GM19193 (cell line): ENCODE data around the gene SKA2.

Experiments
- POLR2A ChIP-seq: IDR thresholded peaks from 4 replicates; pipeline ENCODE4 v1.6.1; 2011; ENCODE audit not compliant: insufficient read depth, insufficient read length; ENCODE audit errors: extremely low read depth

SKA2 gene

DNA sequence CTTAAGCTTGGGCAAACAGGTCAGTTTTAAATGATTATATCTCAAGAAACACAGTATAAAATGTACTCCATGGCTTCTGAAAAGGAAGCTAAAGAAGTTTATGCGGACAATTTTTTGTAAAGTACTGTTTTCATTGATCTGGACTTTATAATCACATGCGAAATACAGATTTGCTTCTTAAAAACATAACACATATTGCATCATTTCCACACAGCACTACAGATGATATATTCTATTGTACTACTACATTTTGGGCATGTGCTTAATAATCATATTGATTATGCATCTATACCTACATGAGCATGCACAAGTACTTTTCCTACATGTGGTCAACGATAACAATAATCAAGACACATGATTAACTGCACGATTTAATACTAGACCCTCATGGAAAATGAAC lies 70.8 kb downstream of the SKA2 start:
- TF ChIP-seq POLR2A = no peak

GRCh38 chr17:59074494-59074893 lies 80.5 kb downstream of the SKA2 start:
- TF ChIP-seq POLR2A = no peak

DNA sequence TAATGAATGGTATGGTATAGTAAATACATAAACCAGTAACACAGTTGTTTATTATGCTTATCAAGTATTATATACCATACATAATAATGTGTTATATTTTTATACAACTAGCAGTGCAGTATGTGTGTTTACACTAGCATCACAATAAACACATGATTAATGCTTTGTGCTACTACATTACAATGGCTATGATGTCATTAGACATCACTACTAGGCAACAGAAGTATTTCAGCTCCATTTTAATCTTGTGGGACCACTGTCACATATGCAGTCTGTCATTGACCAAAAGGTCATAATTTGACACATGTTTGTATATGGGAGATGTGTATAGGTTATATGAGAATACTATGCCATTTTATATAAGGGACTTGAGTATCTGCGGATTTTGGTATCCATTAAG lies 81.0 kb downstream of the SKA2 start:
- no peak for TF ChIP-seq POLR2A

DNA sequence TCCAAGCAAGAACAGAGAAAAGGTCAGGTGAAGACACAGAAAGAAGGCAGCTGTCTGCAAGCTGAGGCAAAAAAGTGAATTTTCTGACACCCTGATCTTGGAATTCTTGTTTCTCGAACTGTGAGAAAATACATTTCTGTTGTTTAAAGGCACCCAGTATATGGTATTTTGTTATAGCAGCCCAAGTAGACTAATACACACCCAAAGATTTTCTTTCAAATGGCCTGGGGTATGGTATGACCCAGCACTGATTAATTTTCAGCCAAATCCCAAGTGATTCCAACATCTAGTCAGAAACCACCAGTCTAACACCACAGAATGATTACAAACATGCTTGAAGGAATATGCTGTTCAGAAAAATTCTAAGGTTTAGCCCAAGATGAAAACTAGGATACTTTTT lies 85.1 kb downstream of the SKA2 start:
- TF ChIP-seq POLR2A = no peak

GRCh38 chr17:59067756-59068155 lies 87.2 kb downstream of the SKA2 start:
- no peak for TF ChIP-seq POLR2A

DNA sequence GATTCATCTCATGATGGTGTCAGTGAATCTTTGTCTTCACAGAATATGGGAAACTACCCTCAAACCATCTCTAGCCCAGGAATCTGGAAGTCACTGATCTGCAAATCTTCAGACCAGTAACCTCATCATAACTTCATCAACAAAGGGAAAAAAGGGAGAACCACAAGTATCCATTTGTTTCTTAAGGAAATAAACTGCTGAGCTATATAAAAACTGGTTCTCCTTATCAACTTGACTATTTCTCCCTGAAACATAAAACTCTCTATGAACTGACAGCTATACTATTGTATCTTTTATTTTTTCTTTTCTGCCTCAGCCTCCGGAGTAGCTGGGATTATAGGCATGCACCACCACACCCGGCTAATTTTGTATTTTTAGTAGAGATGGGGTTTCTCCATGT lies 87.6 kb downstream of the SKA2 start:
- TF ChIP-seq POLR2A = no peak

GRCh38 chr17:59062509-59062908 lies 92.5 kb downstream of the SKA2 start:
- no peak for TF ChIP-seq POLR2A
